Caco-2 (cell line): Measurements from ENCODE around the gene SFXN1. TPM values are rescaled to one million over a fixed set of nuclear protein-coding genes. Genes with fewer than 3 reads are reported as not detected.

Source experiments
- BruUV-seq: library from RNA; stranded (reverse); fragments of 400-500 nt; replicated peaks from 2 replicates; lab custom pipeline; 2021; lab: Mats Ljungman, UMichigan
- CTCF ChIA-PET: fragments of 300-600 bp; sonication (Branson Sonifier 250); formaldehyde crosslinking; loops from one replicate; lab custom pipeline; 2022; ENCODE audit warnings: antibody characterized with exemption; lab: Charles Lee
- POLR2A ChIA-PET: fragments of 300-600 bp; sonication (Branson Sonifier 250); formaldehyde crosslinking; loops from one replicate; lab custom pipeline; 2022; ENCODE audit warnings: antibody characterized with exemption; lab: Charles Lee
- DNase-seq, 2 experiments: peaks; one replicate each; pipeline versions ENCODE4 v3.0.0 to v3.0.0-alpha.2; 2020 to 2022
- H3K27me3 ChIP-seq: replicated peaks from 2 replicates; pipeline ENCODE4 v1.6.0; 2011; ENCODE audit warnings: low read length; ENCODE audit not compliant: control insufficient read depth, insufficient read depth
- H3K36me3 ChIP-seq: 2 replicates; pipeline ENCODE4 v1.5.1; 2011; ENCODE audit warnings: low read length; ENCODE audit not compliant: control insufficient read depth, insufficient read depth
- H3K4me1 ChIP-seq: fragments of 250-450 bp; sonication (Bioruptor Pico); 2 replicates; pipeline ENCODE4 v1.5.1; 2020; ENCODE audit warnings: mild to moderate bottlenecking
- H3K4me3 ChIP-seq: 2 replicates; pipeline ENCODE4 v1.5.1; 2011; ENCODE audit warnings: low read depth, mild to moderate bottlenecking, control low read depth, low read length
- H3K9me3 ChIP-seq: fragments of 250-450 bp; sonication (Bioruptor Pico); 2 replicates; pipeline ENCODE4 v1.5.1; 2020; ENCODE audit warnings: mild to moderate bottlenecking, moderate library complexity
- H3K27ac Mint-ChIP-seq: one replicate; pipeline ENCODE4 v1.8.0; 2022; ENCODE audit warnings: mixed read lengths; ENCODE audit not compliant: unreplicated experiment
- H3K27me3 Mint-ChIP-seq: one replicate; pipeline ENCODE4 v1.8.0; 2022; ENCODE audit warnings: mixed read lengths; ENCODE audit not compliant: insufficient read depth, unreplicated experiment
- H3K36me3 Mint-ChIP-seq: one replicate; pipeline ENCODE4 v1.8.0; 2022; ENCODE audit warnings: mild to moderate bottlenecking, mixed read lengths; ENCODE audit not compliant: insufficient read depth, unreplicated experiment
- H3K4me1 Mint-ChIP-seq: one replicate; pipeline ENCODE4 v1.8.0; 2022; ENCODE audit warnings: low read depth, mixed read lengths; ENCODE audit not compliant: unreplicated experiment
- H3K4me3 Mint-ChIP-seq: one replicate; pipeline ENCODE4 v1.8.0; 2022; ENCODE audit warnings: mild to moderate bottlenecking, moderate library complexity, mixed read lengths; ENCODE audit not compliant: unreplicated experiment
- H3K9me3 Mint-ChIP-seq: one replicate; pipeline ENCODE4 v1.8.0; 2022; ENCODE audit warnings: mixed read lengths; ENCODE audit not compliant: unreplicated experiment
- intact Hi-C: fragments of 100-400 bp; cut with micrococcal nuclease; formaldehyde crosslinking; loops from one replicate; pipeline ENCODE4 v1.10.0; 2022; ENCODE audit not compliant: unreplicated experiment
- total RNA-seq: library from RNA; stranded (reverse); gene quantifications from 2 replicates; pipeline ENCODE4 v1.2.3, GENCODE V29; 2022
- TF ChIP-seq, protein P1 (sequence below), 2 experiments: fragments of 200-600 bp in 1 of 2; IDR thresholded peaks; 1 replicate in 1 of 2; 2 replicates in 1 of 2; pipeline versions ENCODE4 v1.5.1 to v1.8.0; 2011 to 2022; ENCODE audit warnings: antibody characterized with exemption in 1 of 2, control low read depth in 1 of 2, inconsistent platforms in 1 of 2, low read depth in 1 of 2, low read length in 1 of 2, mild to moderate bottlenecking in 1 of 2, moderate library complexity in 1 of 2; ENCODE audit not compliant: insufficient read depth in 1 of 2, severe bottlenecking in 1 of 2, unreplicated experiment in 1 of 2

The SFXN1 gene
- total RNA-seq, 1 experiment from 2014 or later = 104 TPM

DNA sequence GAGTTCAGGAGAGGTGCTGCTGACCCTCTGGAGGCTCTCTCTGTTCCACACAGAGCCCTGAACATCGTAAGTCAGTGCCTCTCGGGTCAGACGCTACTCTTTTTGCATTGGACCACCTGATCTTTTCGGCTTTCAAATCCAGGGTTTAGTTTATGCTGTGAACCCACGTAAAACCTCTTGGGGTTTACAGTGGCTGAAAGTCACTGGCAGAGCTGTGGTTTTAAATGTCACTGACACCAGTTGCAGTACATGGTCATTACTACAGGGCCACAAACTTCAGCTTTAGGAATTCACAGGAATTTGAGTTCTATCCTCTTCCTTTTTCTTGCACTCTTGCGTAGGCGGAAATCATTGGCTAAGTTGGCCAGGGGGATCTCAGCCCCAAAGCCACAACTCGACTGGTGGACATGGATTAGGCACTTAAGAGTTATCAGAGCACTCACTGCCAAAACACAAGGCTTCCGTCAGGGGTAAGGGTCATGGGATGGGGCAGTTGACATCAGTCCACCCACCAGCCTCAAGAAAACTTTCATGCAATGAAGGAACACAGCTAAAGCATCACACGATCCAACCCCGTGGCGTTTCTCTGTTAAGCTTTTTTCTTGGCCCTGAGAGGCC, 76.9 kb downstream of the SFXN1 start:
- H3K9me3 ChIP-seq = no peaks in the 10 kb centered on the region
- Mint-ChIP-seq H3K9me3 (peaks cover 14% of the 10 kb centered on the region), H3K27me3 (peaks cover 6% of the 10 kb centered on the region), H3K27ac (no peak overlapping the region), H3K4me1 (peaks cover 14% of the 10 kb centered on the region), H3K36me3 (peaks cover 6% of the 10 kb centered on the region), H3K4me3 (no peak overlapping the region)
- no peak for DNase-seq
- intact Hi-C loops = no loop called here
- no peak overlapping the region for H3K4me3 ChIP-seq
- H3K36me3 ChIP-seq = no peaks in the 10 kb centered on the region
- no TSS peak for BruUV-seq
- H3K4me1 ChIP-seq = no peaks in the 10 kb centered on the region
- no peaks in the 10 kb centered on the region for H3K27me3 ChIP-seq
- POLR2A ChIA-PET = no interaction called here
- CTCF ChIA-PET = no interaction called here
- TF ChIP-seq, protein P1, sequence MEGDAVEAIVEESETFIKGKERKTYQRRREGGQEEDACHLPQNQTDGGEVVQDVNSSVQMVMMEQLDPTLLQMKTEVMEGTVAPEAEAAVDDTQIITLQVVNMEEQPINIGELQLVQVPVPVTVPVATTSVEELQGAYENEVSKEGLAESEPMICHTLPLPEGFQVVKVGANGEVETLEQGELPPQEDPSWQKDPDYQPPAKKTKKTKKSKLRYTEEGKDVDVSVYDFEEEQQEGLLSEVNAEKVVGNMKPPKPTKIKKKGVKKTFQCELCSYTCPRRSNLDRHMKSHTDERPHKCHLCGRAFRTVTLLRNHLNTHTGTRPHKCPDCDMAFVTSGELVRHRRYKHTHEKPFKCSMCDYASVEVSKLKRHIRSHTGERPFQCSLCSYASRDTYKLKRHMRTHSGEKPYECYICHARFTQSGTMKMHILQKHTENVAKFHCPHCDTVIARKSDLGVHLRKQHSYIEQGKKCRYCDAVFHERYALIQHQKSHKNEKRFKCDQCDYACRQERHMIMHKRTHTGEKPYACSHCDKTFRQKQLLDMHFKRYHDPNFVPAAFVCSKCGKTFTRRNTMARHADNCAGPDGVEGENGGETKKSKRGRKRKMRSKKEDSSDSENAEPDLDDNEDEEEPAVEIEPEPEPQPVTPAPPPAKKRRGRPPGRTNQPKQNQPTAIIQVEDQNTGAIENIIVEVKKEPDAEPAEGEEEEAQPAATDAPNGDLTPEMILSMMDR (IDR thresholded peaks at IDR 0.05; ENCODE audit: insufficient read depth in 1 of 2, low read depth in 1 of 2, low read length in 1 of 2, severe bottlenecking in 1 of 2, unreplicated experiment in 1 of 2) = no peak

DNA sequence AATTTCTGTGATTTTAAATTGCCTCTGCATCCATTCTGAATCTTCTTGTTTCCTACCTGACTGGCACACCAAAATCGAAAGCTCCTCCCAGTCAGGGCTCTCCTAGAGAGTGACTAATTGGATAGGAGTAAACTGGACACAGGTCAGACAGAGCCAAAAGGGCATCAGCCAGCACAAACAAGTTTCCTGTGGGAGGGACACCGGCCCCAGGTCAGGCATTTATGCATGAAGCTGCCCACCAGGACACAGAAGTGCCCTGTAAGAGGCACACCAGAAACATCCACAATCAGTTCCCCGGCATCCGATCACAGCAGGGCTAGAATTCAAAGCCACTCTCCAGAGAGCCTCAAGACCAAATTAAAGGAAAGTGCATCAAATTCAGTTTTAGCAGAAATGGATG, 78.4 kb downstream of the SFXN1 start:
- Histone ChIP-seq H3K27me3 (no peaks in the 10 kb centered on the region), H3K4me1 (peaks cover 8% of the 10 kb centered on the region), H3K4me3 (no peak overlapping the region), H3K36me3 (no peaks in the 10 kb centered on the region), H3K9me3 (no peaks in the 10 kb centered on the region)
- H3K4me1 Mint-ChIP-seq = peaks cover 19% of the 10 kb centered on the region
- H3K9me3 Mint-ChIP-seq = peaks cover 14% of the 10 kb centered on the region
- DNase-seq = no peak
- H3K27me3 Mint-ChIP-seq = peaks cover 3% of the 10 kb centered on the region
- CTCF ChIA-PET = interaction anchor here (0.6 to 1.5 kb wide), 4 partner anchors 22 to 149 kb away, joined by 4 to 6 read pairs (median 4); no protein-coding TSS in a partner anchor
- H3K4me3 Mint-ChIP-seq = no peak overlapping the region
- TF ChIP-seq, protein P1 (IDR thresholded peaks at IDR 0.05; ENCODE audit: insufficient read depth in 1 of 2, low read depth in 1 of 2, low read length in 1 of 2, severe bottlenecking in 1 of 2, unreplicated experiment in 1 of 2) = no peak
- peaks cover 6% of the 10 kb centered on the region for H3K36me3 Mint-ChIP-seq
- no peak overlapping the region for H3K27ac Mint-ChIP-seq
- POLR2A ChIA-PET = no interaction called here
- BruUV-seq = no TSS peak
- intact Hi-C loops = no loop called here

DNA sequence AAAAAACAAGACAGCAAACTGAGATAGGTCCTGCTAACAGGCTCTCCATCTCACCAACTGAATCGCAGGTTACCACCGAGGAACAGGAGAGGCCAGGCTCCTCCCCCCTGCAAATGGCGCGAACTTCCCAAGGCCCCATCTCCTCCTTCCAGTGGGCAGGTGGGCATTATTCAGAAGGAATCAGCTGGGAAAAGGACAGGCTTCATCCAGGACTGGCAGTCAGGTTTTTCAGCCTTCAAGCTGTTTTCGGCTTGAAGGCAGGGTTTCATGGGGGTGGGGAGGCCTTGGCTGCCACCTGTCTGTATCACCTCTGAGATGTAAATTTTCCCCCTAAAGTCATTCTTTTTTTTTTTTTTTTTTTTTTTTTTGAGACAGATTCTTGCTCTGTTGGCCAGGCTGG, 79.4 kb downstream of the SFXN1 start:
- no TSS peak for BruUV-seq
- peaks cover 8% of the 10 kb centered on the region for H3K4me1 ChIP-seq
- TF ChIP-seq, protein P1 (IDR thresholded peaks at IDR 0.05; ENCODE audit: insufficient read depth in 1 of 2, low read depth in 1 of 2, low read length in 1 of 2, severe bottlenecking in 1 of 2, unreplicated experiment in 1 of 2) = no peak
- CTCF ChIA-PET = no interaction called here
- no peaks in the 10 kb centered on the region for H3K27me3 ChIP-seq
- no peak overlapping the region for H3K4me3 ChIP-seq
- H3K4me3 Mint-ChIP-seq = no peak overlapping the region
- no peaks in the 10 kb centered on the region for H3K9me3 ChIP-seq
- DNase-seq = no peak
- peaks cover 6% of the 10 kb centered on the region for H3K36me3 Mint-ChIP-seq
- H3K27me3 Mint-ChIP-seq = peaks cover 3% of the 10 kb centered on the region
- intact Hi-C loops = no loop called here
- H3K4me1 Mint-ChIP-seq = peaks cover 19% of the 10 kb centered on the region
- H3K36me3 ChIP-seq = no peaks in the 10 kb centered on the region
- POLR2A ChIA-PET = no interaction called here
- H3K9me3 Mint-ChIP-seq = peaks cover 14% of the 10 kb centered on the region
- no peak overlapping the region for H3K27ac Mint-ChIP-seq
